ENCODE results near the gene NDE1. TPM values are rescaled to one million over a fixed set of nuclear protein-coding genes. Genes with fewer than 3 reads are reported as not detected.

Gene NDE1
- total and polyA plus RNA-seq, 5 donors from 2014 or later: 32.5 to 146 (median 43.1) TPM

DNA sequence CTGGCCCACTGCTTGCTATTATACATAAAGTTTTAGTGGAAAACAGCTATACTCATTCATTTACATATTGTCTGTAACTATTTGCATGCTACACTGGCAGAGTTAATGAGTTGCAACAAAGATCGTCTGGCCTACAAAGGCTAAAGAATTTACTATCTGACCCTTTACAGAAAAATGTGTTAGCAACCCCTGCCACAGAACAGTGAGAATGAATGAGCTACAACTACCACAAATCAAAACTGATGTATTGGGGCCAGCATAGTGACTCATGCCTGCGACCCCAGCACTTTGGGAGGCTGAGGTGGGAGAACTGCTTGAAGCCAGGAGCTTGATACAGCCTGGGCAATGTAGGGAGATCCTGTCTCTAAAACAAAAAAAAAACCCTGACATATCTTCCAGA, 114.1 kb downstream of the NDE1 start:
- Histone ChIP-seq H3K9me3 (ENCODE audit: control insufficient read depth in 2 of 2, low read length in 2 of 2) (no peaks in the 10 kb centered on the region), H3K27me3 (ENCODE audit: control insufficient read depth, insufficient read depth, low read length) (no peaks in the 10 kb centered on the region), H3K36me3 (ENCODE audit: control insufficient read depth, insufficient read depth, low read length) (no peaks in the 10 kb centered on the region), H3K4me3 (ENCODE audit: low read depth, low read length) (no peak overlapping the region), H3K27ac (ENCODE audit: insufficient read depth, low read length, poor library complexity, severe bottlenecking) (no peak overlapping the region), H3K4me1 (ENCODE audit: control insufficient read depth, insufficient read depth, low read length, poor library complexity, severe bottlenecking) (no peaks in the 10 kb centered on the region)
- Mint-ChIP-seq H3K36me3 (no peaks in the 10 kb centered on the region), H3K9me3 (peaks cover 0 to 4% (median 0%) of the 10 kb centered on the region in 7 donors), H3K27me3 (peaks cover 19% of the 10 kb centered on the region), H3K27ac (peak overlapping the region in 1 of 3 donors; percentile 29), H3K4me3 (no peak overlapping the region), H3K4me1 (peaks cover 0 to 3% (median 1%) of the 10 kb centered on the region in 4 donors)
- ATAC-seq (ENCODE audit: low read depth in 2 of 2) (no peak), DNase-seq (no peak)

DNA sequence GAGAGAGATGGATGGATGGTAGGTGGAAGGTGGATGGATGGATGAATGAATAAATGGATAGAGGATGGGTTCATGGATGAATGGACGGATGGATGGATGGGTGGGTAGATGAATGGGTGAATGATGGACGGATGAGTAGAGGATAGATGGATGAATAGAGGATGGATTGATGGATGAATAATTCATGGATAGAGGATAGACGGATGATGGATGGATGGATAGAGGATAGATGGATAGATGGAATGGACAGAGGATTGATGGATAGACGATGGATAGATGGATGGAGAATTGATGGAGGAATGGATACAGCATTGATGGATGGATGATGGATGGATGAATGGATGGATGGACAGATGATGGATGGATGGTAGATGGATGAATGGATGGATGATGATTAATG, 115.1 kb downstream of the NDE1 start:
- H3K4me1 ChIP-seq (ENCODE audit: control insufficient read depth, insufficient read depth, low read length, poor library complexity, severe bottlenecking): no peaks in the 10 kb centered on the region
- H3K27ac ChIP-seq (ENCODE audit: insufficient read depth, low read length, poor library complexity, severe bottlenecking): no peak overlapping the region
- Mint-ChIP-seq H3K27ac (no peak overlapping the region), H3K9me3 (peaks cover 0 to 4% (median 0%) of the 10 kb centered on the region in 7 donors), H3K36me3 (no peaks in the 10 kb centered on the region), H3K4me3 (no peak overlapping the region), H3K4me1 (peaks cover 0 to 2% (median under 1%) of the 10 kb centered on the region in 4 donors), H3K27me3 (peaks cover 19% of the 10 kb centered on the region)
- H3K36me3 ChIP-seq (ENCODE audit: control insufficient read depth, insufficient read depth, low read length): no peaks in the 10 kb centered on the region
- no peak for ATAC-seq (ENCODE audit: low read depth in 2 of 2)
- H3K9me3 ChIP-seq (ENCODE audit: control insufficient read depth in 2 of 2, low read length in 2 of 2): no peaks in the 10 kb centered on the region
- H3K4me3 ChIP-seq (ENCODE audit: low read depth, low read length): no peak overlapping the region
- no peak for DNase-seq
- H3K27me3 ChIP-seq (ENCODE audit: control insufficient read depth, insufficient read depth, low read length): no peaks in the 10 kb centered on the region

DNA sequence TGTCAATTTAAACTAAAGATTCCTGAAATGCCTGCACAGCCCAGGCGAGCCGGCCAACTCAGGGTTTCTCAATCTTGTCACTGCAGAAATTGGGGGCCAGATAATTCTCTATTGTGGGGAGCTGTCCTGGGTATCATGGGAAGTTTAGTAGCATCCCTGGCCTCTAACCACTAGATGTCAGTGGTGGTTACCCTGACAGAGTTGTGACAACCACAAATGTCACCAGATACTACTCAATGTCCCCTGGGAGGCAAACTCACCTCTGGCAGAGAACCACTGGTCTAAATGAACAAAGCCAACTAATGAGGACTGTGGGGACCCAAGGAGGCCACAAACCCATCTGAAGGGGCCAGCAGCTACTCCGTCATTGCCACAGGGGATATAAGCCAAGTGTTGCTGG, 115.8 kb downstream of the NDE1 start:
- Histone ChIP-seq H3K4me1 (ENCODE audit: control insufficient read depth, insufficient read depth, low read length, poor library complexity, severe bottlenecking) (no peaks in the 10 kb centered on the region), H3K27me3 (ENCODE audit: control insufficient read depth, insufficient read depth, low read length) (no peaks in the 10 kb centered on the region), H3K27ac (ENCODE audit: insufficient read depth, low read length, poor library complexity, severe bottlenecking) (no peak overlapping the region), H3K9me3 (ENCODE audit: control insufficient read depth in 2 of 2, low read length in 2 of 2) (no peaks in the 10 kb centered on the region), H3K4me3 (ENCODE audit: low read depth, low read length) (no peak overlapping the region), H3K36me3 (ENCODE audit: control insufficient read depth, insufficient read depth, low read length) (no peaks in the 10 kb centered on the region)
- no peaks in the 10 kb centered on the region for H3K36me3 Mint-ChIP-seq
- no peak overlapping the region for H3K4me3 Mint-ChIP-seq
- ATAC-seq (ENCODE audit: low read depth in 2 of 2): peak; percentile 52 to 59
- peak in 2 of 3 donors; percentile 39 to 62 for DNase-seq
- H3K27me3 Mint-ChIP-seq: peaks cover 19% of the 10 kb centered on the region
- no peaks in the 10 kb centered on the region for H3K4me1 Mint-ChIP-seq
- peaks cover 0 to 4% (median 0%) of the 10 kb centered on the region in 7 donors for H3K9me3 Mint-ChIP-seq
- no peak overlapping the region for H3K27ac Mint-ChIP-seq

DNA sequence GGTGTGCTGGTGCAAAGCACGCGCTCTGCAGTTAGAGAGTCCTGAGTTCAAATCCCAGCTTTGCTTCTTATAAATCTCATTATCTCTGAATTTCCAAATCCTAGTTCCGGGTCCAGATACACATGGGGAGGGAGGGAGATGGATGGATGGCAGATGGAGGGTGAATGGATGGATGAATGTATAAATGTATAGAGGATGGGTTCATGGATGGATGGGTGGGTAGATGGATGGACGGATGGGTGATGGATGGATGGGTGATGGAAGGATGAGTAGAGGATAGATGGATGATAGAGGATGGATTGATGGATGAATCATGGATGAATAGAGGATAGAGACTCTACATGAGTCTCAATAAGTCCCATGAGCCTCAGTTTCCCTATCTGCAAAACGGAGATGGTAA, 116.9 kb downstream of the NDE1 start:
- H3K4me3 ChIP-seq (ENCODE audit: low read depth, low read length): no peak overlapping the region
- no peaks in the 10 kb centered on the region for H3K36me3 ChIP-seq (ENCODE audit: control insufficient read depth, insufficient read depth, low read length)
- H3K27ac ChIP-seq (ENCODE audit: insufficient read depth, low read length, poor library complexity, severe bottlenecking): no peak overlapping the region
- DNase-seq (no peak), ATAC-seq (ENCODE audit: low read depth in 2 of 2) (no peak)
- H3K4me1 ChIP-seq (ENCODE audit: control insufficient read depth, insufficient read depth, low read length, poor library complexity, severe bottlenecking): no peaks in the 10 kb centered on the region
- H3K9me3 ChIP-seq (ENCODE audit: control insufficient read depth in 2 of 2, low read length in 2 of 2): no peaks in the 10 kb centered on the region
- H3K27me3 ChIP-seq (ENCODE audit: control insufficient read depth, insufficient read depth, low read length): no peaks in the 10 kb centered on the region
- Mint-ChIP-seq H3K4me3 (no peak overlapping the region), H3K27ac (no peak overlapping the region), H3K9me3 (peaks cover 0 to 4% (median 0%) of the 10 kb centered on the region in 7 donors), H3K4me1 (no peaks in the 10 kb centered on the region), H3K36me3 (no peaks in the 10 kb centered on the region), H3K27me3 (peaks cover 15% of the 10 kb centered on the region)

DNA sequence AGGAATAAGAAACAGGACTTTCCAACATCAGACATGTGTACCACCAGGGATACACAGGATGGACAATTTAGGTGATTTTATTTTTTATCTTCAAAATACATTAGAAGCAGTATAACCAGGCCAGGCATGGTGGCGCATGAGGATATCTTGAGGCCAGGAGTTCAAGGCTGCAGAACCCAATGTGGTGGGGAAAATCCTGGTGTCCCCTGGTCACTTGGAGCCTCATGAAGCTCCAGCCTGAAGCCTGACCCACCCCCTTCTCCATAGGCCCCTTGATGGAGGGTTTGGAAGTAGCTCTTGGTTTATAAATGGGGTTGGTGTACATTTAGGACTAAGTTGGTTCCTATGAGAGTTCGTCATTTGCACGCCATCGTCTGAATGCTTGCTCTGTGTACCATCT, 118.2 kb downstream of the NDE1 start:
- Mint-ChIP-seq H3K4me1 (no peaks in the 10 kb centered on the region), H3K27me3 (peaks cover 15% of the 10 kb centered on the region), H3K36me3 (no peaks in the 10 kb centered on the region), H3K27ac (no peak overlapping the region), H3K4me3 (no peak overlapping the region), H3K9me3 (peaks cover 0 to 4% (median 0%) of the 10 kb centered on the region in 7 donors)
- Histone ChIP-seq H3K9me3 (ENCODE audit: control insufficient read depth in 2 of 2, low read length in 2 of 2) (no peaks in the 10 kb centered on the region), H3K36me3 (ENCODE audit: control insufficient read depth, insufficient read depth, low read length) (no peaks in the 10 kb centered on the region), H3K27ac (ENCODE audit: insufficient read depth, low read length, poor library complexity, severe bottlenecking) (no peak overlapping the region), H3K4me3 (ENCODE audit: low read depth, low read length) (no peak overlapping the region), H3K27me3 (ENCODE audit: control insufficient read depth, insufficient read depth, low read length) (no peaks in the 10 kb centered on the region), H3K4me1 (ENCODE audit: control insufficient read depth, insufficient read depth, low read length, poor library complexity, severe bottlenecking) (no peaks in the 10 kb centered on the region)
- DNase-seq (no peak), ATAC-seq (ENCODE audit: low read depth in 2 of 2) (no peak)

DNA sequence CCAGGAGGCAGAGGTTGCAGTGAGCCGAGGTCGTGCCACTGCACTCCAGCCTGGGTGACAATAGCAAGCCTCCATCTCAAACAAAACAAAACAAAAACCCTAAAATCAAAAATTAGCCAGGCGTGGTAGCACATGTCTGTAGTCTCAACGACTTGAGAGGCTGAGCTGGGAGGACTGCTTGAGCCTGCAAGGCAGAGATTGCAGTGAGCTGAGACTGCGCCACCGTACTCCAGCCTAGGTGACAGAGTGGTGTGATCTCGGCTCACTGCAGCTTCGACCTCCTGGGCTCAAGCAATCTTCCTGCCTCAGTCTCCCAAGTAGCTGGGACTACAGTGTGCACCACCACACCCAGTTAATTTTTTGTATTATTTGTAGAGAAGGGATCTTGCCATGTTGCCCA, 119.2 kb downstream of the NDE1 start:
- no peaks in the 10 kb centered on the region for H3K9me3 ChIP-seq (ENCODE audit: control insufficient read depth in 2 of 2, low read length in 2 of 2)
- Mint-ChIP-seq H3K9me3 (peaks cover 0 to 4% (median 0%) of the 10 kb centered on the region in 7 donors), H3K4me1 (no peaks in the 10 kb centered on the region), H3K36me3 (no peaks in the 10 kb centered on the region), H3K27ac (no peak overlapping the region), H3K4me3 (no peak overlapping the region), H3K27me3 (peaks cover 16% of the 10 kb centered on the region)
- no peak overlapping the region for H3K27ac ChIP-seq (ENCODE audit: insufficient read depth, low read length, poor library complexity, severe bottlenecking)
- H3K4me3 ChIP-seq (ENCODE audit: low read depth, low read length): no peak overlapping the region
- DNase-seq (no peak), ATAC-seq (ENCODE audit: low read depth in 2 of 2) (no peak)
- H3K27me3 ChIP-seq (ENCODE audit: control insufficient read depth, insufficient read depth, low read length): no peaks in the 10 kb centered on the region
- H3K4me1 ChIP-seq (ENCODE audit: control insufficient read depth, insufficient read depth, low read length, poor library complexity, severe bottlenecking): no peaks in the 10 kb centered on the region
- H3K36me3 ChIP-seq (ENCODE audit: control insufficient read depth, insufficient read depth, low read length): no peaks in the 10 kb centered on the region

DNA sequence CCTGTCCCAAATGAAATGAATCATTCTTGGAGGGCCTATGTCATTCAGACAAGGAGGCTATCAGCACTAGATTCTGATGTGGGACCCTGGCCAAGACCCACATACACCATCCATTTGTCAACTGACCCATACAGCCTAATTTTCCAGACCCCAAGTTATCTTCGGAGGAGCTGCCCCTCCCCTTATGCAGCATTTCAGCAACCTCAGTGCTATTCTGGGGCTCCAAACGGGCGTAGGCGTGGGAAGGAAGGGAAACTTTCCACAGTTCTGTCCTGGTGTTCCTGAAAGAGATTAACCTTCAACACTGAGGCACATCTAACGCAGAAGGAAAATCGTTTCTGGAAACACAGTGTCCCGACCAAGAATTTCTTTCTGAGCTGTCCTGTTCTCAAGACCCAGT, 120.1 kb downstream of the NDE1 start:
- no peaks in the 10 kb centered on the region for H3K36me3 Mint-ChIP-seq
- H3K4me1 Mint-ChIP-seq: no peaks in the 10 kb centered on the region
- H3K4me3 Mint-ChIP-seq: no peak overlapping the region
- peaks cover 20% of the 10 kb centered on the region for H3K27me3 Mint-ChIP-seq
- Histone ChIP-seq H3K36me3 (ENCODE audit: control insufficient read depth, insufficient read depth, low read length) (no peaks in the 10 kb centered on the region), H3K4me1 (ENCODE audit: control insufficient read depth, insufficient read depth, low read length, poor library complexity, severe bottlenecking) (no peaks in the 10 kb centered on the region), H3K4me3 (ENCODE audit: low read depth, low read length) (no peak overlapping the region), H3K27ac (ENCODE audit: insufficient read depth, low read length, poor library complexity, severe bottlenecking) (no peak overlapping the region), H3K9me3 (ENCODE audit: control insufficient read depth in 2 of 2, low read length in 2 of 2) (no peaks in the 10 kb centered on the region), H3K27me3 (ENCODE audit: control insufficient read depth, insufficient read depth, low read length) (no peaks in the 10 kb centered on the region)
- peaks cover 0 to 4% (median 0%) of the 10 kb centered on the region in 7 donors for H3K9me3 Mint-ChIP-seq
- no peak overlapping the region for H3K27ac Mint-ChIP-seq
- no peak for ATAC-seq (ENCODE audit: low read depth in 2 of 2)
- no peak for DNase-seq

DNA sequence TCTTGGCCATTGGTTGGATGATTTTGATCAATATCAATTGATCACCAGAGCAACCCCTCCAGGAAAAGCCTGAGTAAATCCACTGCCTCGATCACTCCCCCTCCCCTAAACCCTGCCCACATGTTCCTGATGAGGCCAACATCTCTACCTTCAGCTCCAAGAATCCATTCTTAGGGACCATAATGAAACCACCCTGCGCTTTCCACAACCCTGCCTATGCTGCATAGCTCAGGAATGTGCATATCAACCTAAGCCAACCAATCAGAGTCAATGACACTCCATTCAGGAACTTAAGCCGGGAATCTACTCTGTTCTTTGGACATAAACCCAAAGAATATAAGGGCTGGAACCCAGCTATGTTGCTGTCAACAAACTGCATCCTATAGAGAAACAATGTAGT, 120.5 kb downstream of the NDE1 start:
- Histone ChIP-seq H3K27me3 (ENCODE audit: control insufficient read depth, insufficient read depth, low read length) (no peaks in the 10 kb centered on the region), H3K36me3 (ENCODE audit: control insufficient read depth, insufficient read depth, low read length) (no peaks in the 10 kb centered on the region), H3K9me3 (ENCODE audit: control insufficient read depth in 2 of 2, low read length in 2 of 2) (no peaks in the 10 kb centered on the region), H3K4me1 (ENCODE audit: control insufficient read depth, insufficient read depth, low read length, poor library complexity, severe bottlenecking) (no peaks in the 10 kb centered on the region), H3K4me3 (ENCODE audit: low read depth, low read length) (no peak overlapping the region), H3K27ac (ENCODE audit: insufficient read depth, low read length, poor library complexity, severe bottlenecking) (no peak overlapping the region)
- Mint-ChIP-seq H3K4me1 (no peaks in the 10 kb centered on the region), H3K9me3 (peaks cover 0 to 4% (median 0%) of the 10 kb centered on the region in 7 donors), H3K36me3 (no peaks in the 10 kb centered on the region), H3K27ac (no peak overlapping the region), H3K27me3 (peaks cover 21% of the 10 kb centered on the region), H3K4me3 (no peak overlapping the region)
- DNase-seq (no peak), ATAC-seq (ENCODE audit: low read depth in 2 of 2) (no peak)
